GM19324 (cell line): ENCODE data around the gene TBX3.
"Not testable (repeated sequence)": the region's sequence is repeated elsewhere in the genome, so short reads cannot be mapped to it uniquely, and the experiment has no call there.

Experiments used
- ATAC-seq: cut with Tn5 transposase; IDR thresholded peaks from one replicate; pipeline ENCODE4 v1.9.1; 2021; ENCODE audit warnings: mild to moderate bottlenecking, moderate library complexity; ENCODE audit not compliant: unreplicated experiment, low FRiP score

The TBX3 gene

GRCh38 chr12:114684098-114684869 is at the start of gene TBX3:
Gene TBX3, minus strand, starts transcription at chr12:114684175. Its CDS starts 975 bp downstream, at chr12:114683200.
- ATAC-seq: no peak

GRCh38 chr12:114732426-114733030 is 48.6 kb upstream of the TBX3 start:
- ATAC-seq: no peak

- no peak for ATAC-seq
Observed at GRCh38 chr12:114729731-114730130, 45.8 kb upstream of the TBX3 start.

GRCh38 chr12:114726092-114726710 is 42.2 kb upstream of the TBX3 start:
- ATAC-seq: no peak

GRCh38 chr12:114722176-114722575 is 38.2 kb upstream of the TBX3 start:
- not testable (repeated sequence) for ATAC-seq

- no peak for ATAC-seq
Observed at GRCh38 chr12:114721266-114721665, 37.3 kb upstream of the TBX3 start.

GRCh38 chr12:114713466-114714215 is 29.7 kb upstream of the TBX3 start:
- no peak for ATAC-seq

- no peak for ATAC-seq
Observed at GRCh38 chr12:114711689-114712152, 27.7 kb upstream of the TBX3 start.

- ATAC-seq: no peak
Observed at GRCh38 chr12:114710151-114710550, 26.2 kb upstream of the TBX3 start.

GRCh38 chr12:114709112-114709511 is 25.1 kb upstream of the TBX3 start:
- ATAC-seq: no peak

GRCh38 chr12:114708598-114708997 is 24.6 kb upstream of the TBX3 start:
- not testable (repeated sequence) for ATAC-seq

- no peak for ATAC-seq
Observed at GRCh38 chr12:114704096-114704495, 20.1 kb upstream of the TBX3 start.

- ATAC-seq: no peak
Observed at GRCh38 chr12:114703060-114703493, 19.1 kb upstream of the TBX3 start.

- ATAC-seq: no peak
Observed at GRCh38 chr12:114702462-114702861, 18.5 kb upstream of the TBX3 start.

GRCh38 chr12:114701553-114701952 is 17.6 kb upstream of the TBX3 start:
- no peak for ATAC-seq

GRCh38 chr12:114701104-114701414 is 17.1 kb upstream of the TBX3 start:
- ATAC-seq: no peak

GRCh38 chr12:114700392-114701103 is 16.6 kb upstream of the TBX3 start:
- ATAC-seq: no peak

GRCh38 chr12:114698566-114699163 is 14.7 kb upstream of the TBX3 start:
- no peak for ATAC-seq

- ATAC-seq: no peak
Observed at GRCh38 chr12:114697741-114698565, 14.0 kb upstream of the TBX3 start.
